Mesendoderm (in vitro differentiated cells): ENCODE measurements around the gene MYB.

Experiments used
- DNase-seq: peaks from one replicate; pipeline ENCODE4 v3.0.0; 2013
- H2AK5ac ChIP-seq: 2 replicates; pipeline ENCODE4 v1.6.1; 2013; ENCODE audit warnings: low read length, inconsistent platforms
- H2BK120ac ChIP-seq: 2 replicates; pipeline ENCODE4 v1.6.1; 2013; ENCODE audit warnings: low read depth, mild to moderate bottlenecking, low read length, moderate library complexity, mixed read lengths
- H2BK15ac ChIP-seq: replicated peaks from 2 replicates; pipeline ENCODE4 v1.6.1; 2013; ENCODE audit warnings: low read depth, mild to moderate bottlenecking, moderate library complexity
- H2BK5ac ChIP-seq: 2 replicates; pipeline ENCODE4 v1.6.1; 2013; ENCODE audit warnings: low read length, inconsistent platforms
- H3K18ac ChIP-seq: 2 replicates; pipeline ENCODE4 v1.6.1; 2013; ENCODE audit warnings: mild to moderate bottlenecking, low read length, mixed read lengths
- H3K23ac ChIP-seq: one replicate; pipeline ENCODE4 v1.6.1; 2013; ENCODE audit warnings: low read length
- H3K27ac ChIP-seq: 2 replicates; pipeline ENCODE4 v1.5.1; 2013; ENCODE audit warnings: low read depth, mild to moderate bottlenecking, inconsistent platforms, low read length, moderate library complexity
- H3K27me3 ChIP-seq: 2 replicates; pipeline ENCODE4 v1.6.1; 2013; ENCODE audit warnings: low read length, control low read depth, mild to moderate bottlenecking, inconsistent platforms; ENCODE audit not compliant: insufficient read depth, poor library complexity
- H3K36me3 ChIP-seq: 2 replicates; pipeline ENCODE4 v1.6.1; 2013; ENCODE audit warnings: low read length, inconsistent platforms; ENCODE audit not compliant: control insufficient read depth, insufficient read depth
- H3K4ac ChIP-seq: one replicate; pipeline ENCODE4 v1.6.1; 2013; ENCODE audit warnings: low read depth, mild to moderate bottlenecking, low read length, moderate library complexity
- H3K4me1 ChIP-seq: 2 replicates; pipeline ENCODE4 v1.6.1; 2013; ENCODE audit warnings: low read depth, low read length, inconsistent platforms; ENCODE audit not compliant: control insufficient read depth
- H3K4me2 ChIP-seq: 2 replicates; pipeline ENCODE4 v1.6.1; 2013; ENCODE audit warnings: low read length
- H3K4me3 ChIP-seq: 2 replicates; pipeline ENCODE4 v1.5.1; 2013; ENCODE audit warnings: mild to moderate bottlenecking, low read length
- H3K56ac ChIP-seq: one replicate; pipeline ENCODE4 v1.6.1; 2013; ENCODE audit warnings: low read length
- H3K79me1 ChIP-seq: 2 replicates; pipeline ENCODE4 v1.6.1; 2013; ENCODE audit warnings: low read length, inconsistent platforms
- H3K79me2 ChIP-seq: 2 replicates; pipeline ENCODE4 v1.6.1; 2013; ENCODE audit warnings: mild to moderate bottlenecking, low read length; ENCODE audit not compliant: control insufficient read depth, insufficient read depth
- H3K9ac ChIP-seq: 2 replicates; pipeline ENCODE4 v1.6.1; 2013; ENCODE audit warnings: low read length, inconsistent platforms
- H4K5ac ChIP-seq: one replicate; pipeline ENCODE4 v1.6.1; 2013; ENCODE audit warnings: low read length
- H4K8ac ChIP-seq: one replicate; pipeline ENCODE4 v1.6.1; 2013; ENCODE audit warnings: low read depth, mild to moderate bottlenecking, control low read depth, low read length, moderate library complexity
- WGBS: extraction: QIAGEN DNeasy Blood & Tissue Kit; methylation state at CpG from one replicate; pipeline ENCODE4 v1.1.7; 2013; ENCODE audit warnings: low lambda C conversion rate, missing lambda C conversion rate; ENCODE audit not compliant: insufficient coverage; ENCODE audit errors: extremely low coverage; 5-methylcytosine and 5-hydroxymethylcytosine counted together

MYB gene

DNA sequence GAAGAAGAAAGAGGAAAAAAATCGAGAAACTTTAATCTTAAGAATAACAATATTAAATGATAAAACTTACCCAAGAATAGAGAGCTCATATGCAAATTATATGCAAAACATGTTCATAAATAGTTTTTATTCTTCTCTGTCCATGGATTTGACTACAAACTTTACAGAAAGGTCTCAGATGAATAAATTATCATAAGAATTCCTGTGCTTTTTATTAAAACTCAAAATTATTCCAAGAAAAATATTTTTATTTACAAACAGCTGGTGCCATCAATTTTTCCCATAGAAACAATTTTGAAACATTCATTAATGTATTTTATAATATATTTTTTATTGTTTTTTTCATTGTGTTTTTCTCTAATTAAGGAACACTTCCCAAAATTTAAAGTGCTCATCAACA is 12.1 kb downstream of the MYB start:
- Histone ChIP-seq H4K8ac (no peak overlapping the region), H2AK5ac (no peak overlapping the region), H3K23ac (no peak overlapping the region), H4K5ac (no peak overlapping the region), H2BK120ac (no peak overlapping the region), H3K4ac (no peak overlapping the region), H3K4me1 (no peaks in the 10 kb centered on the region), H3K27me3 (no peaks in the 10 kb centered on the region), H3K56ac (no peak overlapping the region), H2BK15ac (no peak overlapping the region), H3K18ac (no peak overlapping the region), H3K79me2 (no peaks in the 10 kb centered on the region), H3K9ac (no peak overlapping the region), H2BK5ac (no peak overlapping the region), H3K4me3 (no peak overlapping the region), H3K27ac (no peak overlapping the region), H3K36me3 (no peaks in the 10 kb centered on the region), H3K4me2 (no peak overlapping the region), H3K79me1 (no peaks in the 10 kb centered on the region)
- WGBS, result no CpG with 5 or more reads among the region's 1 CpG
- no peak for DNase-seq

- Histone ChIP-seq H3K36me3 (no peaks in the 10 kb centered on the region), H3K4me1 (no peaks in the 10 kb centered on the region), H3K27ac (no peak overlapping the region), H2AK5ac (no peak overlapping the region), H2BK120ac (no peak overlapping the region), H4K8ac (no peak overlapping the region), H3K79me1 (no peaks in the 10 kb centered on the region), H3K4me2 (no peak overlapping the region), H3K27me3 (no peaks in the 10 kb centered on the region), H3K23ac (no peak overlapping the region), H3K18ac (no peak overlapping the region), H2BK15ac (no peak overlapping the region), H4K5ac (no peak overlapping the region), H3K79me2 (no peaks in the 10 kb centered on the region), H2BK5ac (no peak overlapping the region), H3K9ac (no peak overlapping the region), H3K56ac (no peak overlapping the region), H3K4ac (no peak overlapping the region), H3K4me3 (no peak overlapping the region)
- no peak for DNase-seq
- no CpG with 5 or more reads among the region's 2 CpGs for WGBS
These were observed 13.9 kb downstream of the MYB start for GRCh38 chr6:135195041-135195440.

GRCh38 chr6:135195522-135195921 is 14.4 kb downstream of the MYB start:
- H3K4me2 ChIP-seq, result no peak overlapping the region
- H2BK5ac ChIP-seq, result no peak overlapping the region
- no peak overlapping the region for H3K4ac ChIP-seq
- no peak overlapping the region for H3K23ac ChIP-seq
- H2AK5ac ChIP-seq, result no peak overlapping the region
- no peak overlapping the region for H3K9ac ChIP-seq
- no peaks in the 10 kb centered on the region for H3K27me3 ChIP-seq
- H2BK120ac ChIP-seq, result no peak overlapping the region
- H3K36me3 ChIP-seq, result no peaks in the 10 kb centered on the region
- no peaks in the 10 kb centered on the region for H3K79me1 ChIP-seq
- no peak overlapping the region for H4K5ac ChIP-seq
- H3K79me2 ChIP-seq, result no peaks in the 10 kb centered on the region
- H3K56ac ChIP-seq, result no peak overlapping the region
- H3K18ac ChIP-seq, result no peak overlapping the region
- WGBS, result no CpG with 5 or more reads among the region's 6 CpGs
- H3K4me1 ChIP-seq, result no peaks in the 10 kb centered on the region
- H3K27ac ChIP-seq, result no peak overlapping the region
- no peak overlapping the region for H3K4me3 ChIP-seq
- H4K8ac ChIP-seq, result no peak overlapping the region
- DNase-seq, result no peak
- H2BK15ac ChIP-seq, result no peak overlapping the region

GRCh38 chr6:135196739-135197510 is 15.8 kb downstream of the MYB start:
- no peak overlapping the region for H3K27ac ChIP-seq
- DNase-seq, result no peak
- no peak overlapping the region for H2BK15ac ChIP-seq
- no peaks in the 10 kb centered on the region for H3K79me2 ChIP-seq
- H3K4ac ChIP-seq, result no peak overlapping the region
- no peak overlapping the region for H3K9ac ChIP-seq
- no peak overlapping the region for H4K5ac ChIP-seq
- no peak overlapping the region for H3K56ac ChIP-seq
- no peak overlapping the region for H3K18ac ChIP-seq
- WGBS, result no CpG with 5 or more reads among the region's 10 CpGs
- no peak overlapping the region for H2BK5ac ChIP-seq
- no peaks in the 10 kb centered on the region for H3K36me3 ChIP-seq
- no peak overlapping the region for H3K4me3 ChIP-seq
- H2BK120ac ChIP-seq, result no peak overlapping the region
- H3K23ac ChIP-seq, result no peak overlapping the region
- no peak overlapping the region for H4K8ac ChIP-seq
- no peaks in the 10 kb centered on the region for H3K79me1 ChIP-seq
- no peak overlapping the region for H2AK5ac ChIP-seq
- no peak overlapping the region for H3K4me2 ChIP-seq
- no peaks in the 10 kb centered on the region for H3K27me3 ChIP-seq
- no peaks in the 10 kb centered on the region for H3K4me1 ChIP-seq

DNA sequence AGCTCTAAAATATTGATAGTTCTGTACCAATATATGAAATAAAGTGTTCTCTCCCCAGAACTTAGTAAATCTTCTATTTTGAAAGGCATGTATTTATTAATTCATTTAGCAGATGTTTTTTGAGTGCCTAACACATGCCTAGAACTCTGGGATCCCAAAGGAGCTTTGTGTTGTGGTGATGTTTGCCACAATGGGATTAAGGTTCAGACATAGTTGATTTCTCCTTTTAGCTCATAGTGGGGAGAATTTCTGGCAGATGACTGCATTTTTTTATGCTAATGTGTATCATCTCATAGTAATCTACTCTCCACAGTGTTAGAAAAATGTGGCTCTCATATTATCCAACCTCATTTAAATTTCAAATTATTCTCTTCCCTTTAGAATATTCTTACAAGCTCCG is 21.7 kb downstream of the MYB start:
- H3K4me1 ChIP-seq, result no peaks in the 10 kb centered on the region
- no peaks in the 10 kb centered on the region for H3K36me3 ChIP-seq

GRCh38 chr6:135204951-135205350 is 23.8 kb downstream of the MYB start:
- no peaks in the 10 kb centered on the region for H3K79me2 ChIP-seq
- no peak for DNase-seq
- H3K79me1 ChIP-seq, result no peaks in the 10 kb centered on the region
- H2BK5ac ChIP-seq, result no peak overlapping the region
- H4K8ac ChIP-seq, result no peak overlapping the region
- no peak overlapping the region for H3K4ac ChIP-seq
- H3K23ac ChIP-seq, result no peak overlapping the region
- H2BK15ac ChIP-seq, result no peak overlapping the region
- H3K4me2 ChIP-seq, result no peak overlapping the region
- no peak overlapping the region for H3K56ac ChIP-seq
- no peaks in the 10 kb centered on the region for H3K27me3 ChIP-seq
- H2BK120ac ChIP-seq, result no peak overlapping the region
- no peak overlapping the region for H3K9ac ChIP-seq
- H4K5ac ChIP-seq, result no peak overlapping the region
- no CpG with 5 or more reads among the region's 4 CpGs for WGBS
- H3K4me3 ChIP-seq, result no peak overlapping the region
- H3K27ac ChIP-seq, result no peak overlapping the region
- no peaks in the 10 kb centered on the region for H3K36me3 ChIP-seq
- H3K4me1 ChIP-seq, result no peaks in the 10 kb centered on the region
- no peak overlapping the region for H3K18ac ChIP-seq
- no peak overlapping the region for H2AK5ac ChIP-seq

More for the DNA sequence above, 21.7 kb downstream of the MYB start:
- Histone ChIP-seq H3K4me3 (no peak overlapping the region), H3K79me2 (no peaks in the 10 kb centered on the region), H3K56ac (no peak overlapping the region), H2AK5ac (no peak overlapping the region), H2BK120ac (no peak overlapping the region), H4K8ac (no peak overlapping the region), H2BK15ac (no peak overlapping the region), H3K4ac (no peak overlapping the region), H3K9ac (no peak overlapping the region), H2BK5ac (no peak overlapping the region), H3K23ac (no peak overlapping the region), H3K18ac (no peak overlapping the region), H3K79me1 (no peaks in the 10 kb centered on the region), H3K27me3 (no peaks in the 10 kb centered on the region), H3K4me2 (no peak overlapping the region), H4K5ac (no peak overlapping the region), H3K27ac (no peak overlapping the region)
- DNase-seq, result no peak
- WGBS, result no CpG with 5 or more reads among the region's 1 CpG
